ENCODE results near the gene WFS1.

Gene WFS1

GRCh38 chr4:6301051-6301731 is 31.5 kb downstream of the WFS1 start:
- DNase-seq = no peak

DNA sequence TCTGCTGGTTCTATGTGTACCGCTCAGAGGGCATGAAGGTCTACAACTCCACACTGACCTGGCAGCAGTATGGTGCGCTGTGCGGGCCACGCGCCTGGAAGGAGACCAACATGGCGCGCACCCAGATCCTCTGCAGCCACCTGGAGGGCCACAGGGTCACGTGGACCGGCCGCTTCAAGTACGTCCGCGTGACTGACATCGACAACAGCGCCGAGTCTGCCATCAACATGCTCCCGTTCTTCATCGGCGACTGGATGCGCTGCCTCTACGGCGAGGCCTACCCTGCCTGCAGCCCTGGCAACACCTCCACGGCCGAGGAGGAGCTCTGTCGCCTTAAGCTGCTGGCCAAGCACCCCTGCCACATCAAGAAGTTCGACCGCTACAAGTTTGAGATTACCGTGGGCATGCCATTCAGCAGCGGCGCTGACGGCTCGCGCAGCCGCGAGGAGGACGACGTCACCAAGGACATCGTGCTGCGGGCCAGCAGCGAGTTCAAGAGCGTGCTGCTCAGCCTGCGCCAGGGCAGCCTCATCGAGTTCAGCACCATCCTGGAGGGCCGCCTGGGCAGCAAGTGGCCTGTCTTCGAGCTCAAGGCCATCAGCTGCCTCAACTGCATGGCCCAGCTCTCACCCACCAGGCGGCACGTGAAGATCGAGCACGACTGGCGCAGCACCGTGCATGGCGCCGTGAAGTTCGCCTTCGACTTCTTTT is 32.2 kb downstream of the WFS1 start:
- DNase-seq = no peak

- DNase-seq = no peak
These were observed 33.2 kb downstream of the WFS1 start for GRCh38 chr4:6302869-6303268.

- DNase-seq = no peak
These were observed 34.3 kb downstream of the WFS1 start for GRCh38 chr4:6303943-6304342.

DNA sequence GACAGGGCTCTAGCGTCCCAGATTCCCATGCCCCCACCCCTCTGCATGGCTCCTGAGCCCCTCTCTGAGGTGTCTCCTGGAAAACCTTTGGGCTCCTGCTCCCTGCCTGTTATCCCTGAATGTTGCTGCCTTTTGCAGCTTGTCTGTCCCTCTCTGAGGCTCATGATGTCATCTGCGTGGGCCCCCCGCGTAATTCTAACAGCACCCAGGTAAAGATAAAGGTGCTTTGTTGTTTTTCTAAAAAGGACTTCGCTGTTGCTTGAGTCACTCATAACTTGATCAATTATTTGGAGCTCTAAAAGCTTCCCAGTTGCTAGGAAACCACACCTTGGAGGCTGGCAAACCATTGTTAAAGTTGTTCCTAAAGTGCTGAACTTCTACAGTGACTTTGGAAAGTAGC is 36.6 kb downstream of the WFS1 start:
- DNase-seq = no peak

GRCh38 chr4:6307230-6307629 is 37.6 kb downstream of the WFS1 start:
- no peak for DNase-seq

DNA sequence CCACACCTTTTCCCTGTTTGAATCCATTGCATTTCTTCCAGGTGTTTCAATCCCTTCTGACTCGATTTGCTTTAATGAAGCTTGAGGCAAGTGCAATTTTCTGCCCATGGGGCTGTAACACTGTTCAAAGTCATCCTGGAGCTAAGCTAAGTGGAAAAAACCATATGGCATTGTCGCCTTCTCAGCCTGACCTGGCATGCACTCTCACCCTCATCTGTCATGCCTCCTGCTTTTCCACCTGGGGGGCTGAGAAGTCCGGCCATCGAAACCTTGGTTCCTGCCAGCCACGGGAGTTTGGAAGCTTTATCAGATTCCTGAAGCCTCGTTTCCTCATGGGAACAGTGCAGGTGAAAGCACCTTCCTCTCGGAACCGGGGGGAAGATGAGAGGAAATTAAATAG is 38.2 kb downstream of the WFS1 start:
- no peak for DNase-seq

GRCh38 chr4:6308899-6309643 is 39.4 kb downstream of the WFS1 start:
- DNase-seq = no peak

DNA sequence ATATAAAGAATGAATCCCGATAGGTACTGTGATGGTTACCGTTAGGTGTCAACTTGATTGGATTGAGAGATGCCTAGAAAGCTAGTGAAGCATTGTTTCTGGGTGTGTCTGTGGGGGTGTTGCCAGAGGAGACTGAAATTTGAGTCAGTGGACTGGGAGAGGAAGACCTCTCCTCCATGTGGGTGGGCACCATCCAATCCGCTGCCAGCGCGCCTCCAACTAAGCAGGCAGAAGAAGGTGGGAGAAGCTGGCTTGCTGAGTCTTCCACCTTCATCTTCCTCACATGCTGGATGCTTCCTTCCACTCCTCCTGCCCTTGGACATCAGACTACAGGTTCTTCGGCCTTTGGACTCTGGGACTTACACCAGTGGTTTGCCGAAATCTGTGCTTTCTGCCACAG is 40.1 kb downstream of the WFS1 start:
- no peak for DNase-seq

DNA sequence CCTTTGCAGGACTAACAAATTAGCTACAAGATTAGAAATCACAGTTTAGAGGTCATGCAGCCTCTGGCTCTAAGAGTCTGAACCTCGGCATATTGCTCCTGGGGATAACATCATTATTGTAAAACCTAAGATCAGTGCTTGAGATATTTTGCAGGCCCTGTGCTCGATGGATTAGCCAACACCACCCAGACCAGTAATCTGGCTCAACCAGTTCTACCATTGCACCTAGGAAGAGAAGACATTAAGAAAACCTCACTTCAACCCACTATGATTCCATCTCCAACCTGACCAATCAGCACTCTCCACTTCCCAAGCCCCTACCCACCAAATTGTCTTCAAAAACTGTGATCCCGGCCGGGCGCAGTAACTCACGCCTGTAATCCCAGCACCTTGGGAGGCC is 43.6 kb downstream of the WFS1 start:
- DNase-seq = no peak

DNA sequence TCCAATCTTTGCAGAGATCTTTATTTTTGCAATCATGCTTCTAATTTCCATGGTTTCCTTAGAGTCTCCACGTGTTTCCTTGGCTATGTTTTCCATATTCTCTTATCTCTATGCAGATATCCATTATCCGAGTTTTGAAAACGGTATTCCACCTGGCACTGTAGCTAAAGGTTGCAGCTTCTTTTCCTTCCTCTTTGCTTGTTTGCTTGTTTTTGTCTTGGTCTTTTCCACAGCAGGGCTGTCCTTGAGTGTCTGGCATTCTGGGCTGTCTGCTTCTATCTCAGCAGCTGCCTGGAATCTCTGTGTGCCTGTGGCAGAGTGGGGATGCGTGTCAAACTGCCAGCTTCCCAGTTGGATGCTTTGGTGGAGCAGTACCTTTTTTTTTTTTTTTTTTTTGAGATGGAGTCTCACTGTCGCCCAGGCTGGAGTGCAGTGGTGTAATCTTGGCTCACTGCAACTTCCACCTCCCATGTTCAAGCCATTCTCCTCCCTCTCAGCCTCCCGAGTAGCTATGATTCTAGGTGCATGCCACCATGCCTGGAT is 46.9 kb downstream of the WFS1 start:
- DNase-seq = no peak

DNA sequence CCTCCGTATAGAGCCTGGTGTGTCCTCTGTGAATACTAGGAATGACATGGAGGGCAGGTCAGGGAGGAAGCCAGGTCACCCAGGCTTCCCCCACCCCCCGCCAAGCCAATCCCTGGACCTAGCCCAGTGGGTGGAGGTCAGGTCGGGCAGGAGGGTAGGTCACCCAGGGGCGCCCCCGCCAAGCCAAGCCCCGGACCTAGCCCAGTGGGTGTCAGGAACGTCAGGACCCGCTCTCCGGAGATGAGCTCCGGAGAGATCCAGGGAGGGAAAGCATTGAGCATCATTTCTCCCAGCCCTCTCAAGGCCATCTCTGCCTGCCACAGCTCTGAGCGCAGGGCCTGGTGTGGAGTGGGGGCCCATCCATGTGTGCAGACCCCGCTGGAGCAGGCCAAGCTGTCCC is 48.6 kb downstream of the WFS1 start:
- DNase-seq = no peak

DNA sequence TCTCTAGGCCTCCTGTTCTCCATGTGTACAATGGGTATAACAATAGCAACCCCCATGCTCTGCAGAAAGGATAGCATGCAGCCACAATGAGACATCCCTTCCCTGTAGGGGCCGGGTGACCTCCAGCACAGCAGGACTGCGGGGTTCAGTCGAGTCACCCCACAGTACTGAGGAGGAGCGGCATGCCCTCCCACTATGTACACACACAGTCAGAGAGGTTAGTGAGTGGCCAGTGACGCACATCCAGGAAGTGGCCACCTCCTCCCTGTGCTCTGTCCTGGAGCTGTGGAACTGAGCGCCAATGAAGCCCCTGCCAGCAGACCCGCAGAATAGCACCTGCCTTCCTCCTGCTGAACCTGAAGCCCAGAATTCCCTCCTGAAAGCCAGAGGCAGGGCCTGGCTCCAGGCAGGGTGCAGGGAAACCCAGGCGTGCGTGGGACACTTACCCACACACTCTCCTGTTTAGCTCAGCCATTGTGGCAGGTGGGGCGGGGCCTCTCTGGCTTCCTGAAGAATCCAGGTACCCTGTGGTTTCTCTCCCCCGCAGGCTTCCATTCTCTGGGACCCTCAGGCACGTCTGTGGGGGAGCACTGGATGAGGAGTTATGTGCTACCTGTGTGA is 50.0 kb downstream of the WFS1 start:
- no peak for DNase-seq

GRCh38 chr4:6320663-6321062 is 51.0 kb downstream of the WFS1 start:
- DNase-seq = no peak

DNA sequence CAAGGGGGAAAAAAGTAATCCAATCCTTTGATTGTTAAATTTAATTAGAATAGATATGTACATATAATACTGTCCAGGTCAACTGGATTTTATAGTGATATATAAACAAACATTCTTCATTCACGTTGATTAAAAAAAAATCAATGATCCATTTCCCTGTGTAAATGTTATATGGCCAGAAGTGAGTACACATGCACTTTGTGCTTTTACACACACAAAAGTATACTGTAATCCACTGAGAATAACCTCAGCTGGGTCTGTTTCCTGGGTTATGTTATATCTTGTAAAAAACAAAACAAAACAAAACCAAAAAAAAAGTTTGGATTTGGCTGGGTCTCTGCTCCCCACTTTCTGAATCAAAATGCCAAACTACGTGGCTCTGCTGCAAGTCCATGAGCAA is 51.7 kb downstream of the WFS1 start:
- DNase-seq = no peak

GRCh38 chr4:6322067-6322760 is 52.6 kb downstream of the WFS1 start:
- no peak for DNase-seq

DNA sequence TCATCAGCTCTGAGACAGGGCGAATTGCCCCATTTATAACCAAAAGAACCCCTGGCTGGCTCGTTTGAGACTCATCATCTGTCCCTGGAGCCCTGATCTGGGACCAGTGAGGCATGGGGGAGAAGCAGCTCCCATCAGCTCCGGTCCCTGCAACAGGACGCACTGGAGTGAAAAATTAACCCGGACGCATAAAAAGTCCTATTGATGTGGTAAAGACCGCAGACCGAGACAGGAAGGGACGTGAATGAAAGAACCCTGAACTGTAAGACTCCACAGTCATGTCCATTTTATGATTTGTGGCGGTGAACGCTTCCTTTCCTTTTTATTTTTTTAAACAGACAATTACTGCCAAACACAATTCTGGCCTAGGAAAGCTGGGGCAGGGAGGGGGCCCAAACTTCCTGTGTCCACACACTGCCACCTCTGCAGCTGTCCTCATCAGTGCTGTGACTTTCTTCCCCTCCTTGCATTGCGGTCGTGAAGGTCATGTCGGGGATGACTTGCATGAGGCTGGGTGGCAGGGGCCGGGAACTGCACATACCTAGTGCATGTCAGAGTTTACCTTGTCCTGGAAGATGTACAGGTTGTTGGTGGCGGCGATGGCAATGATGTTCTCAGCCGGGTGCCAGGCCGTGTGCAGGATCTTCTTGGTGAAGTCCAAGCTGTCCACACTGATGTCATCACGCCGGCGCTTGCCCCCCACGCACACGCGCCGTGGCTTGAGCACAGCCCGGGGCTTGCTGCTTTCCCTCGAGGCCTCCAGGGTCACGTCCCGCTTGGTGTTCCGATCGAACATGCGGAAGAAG is 53.3 kb downstream of the WFS1 start:
- DNase-seq = no peak

- DNase-seq = no peak
These were observed 54.9 kb downstream of the WFS1 start for GRCh38 chr4:6324461-6324998.

- DNase-seq = no peak
These were observed 55.5 kb downstream of the WFS1 start for GRCh38 chr4:6324999-6325787.

- DNase-seq = no peak
These were observed 56.2 kb downstream of the WFS1 start for GRCh38 chr4:6325788-6326290.
